Activated CD8-positive, alpha-beta T cell treated with anti-CD3 and anti-CD28 coated beads for 36 hours (primary cell): Measurements from ENCODE around the gene CDKAL1. TPM values are rescaled to one million over a fixed set of nuclear protein-coding genes. Genes with fewer than 3 reads are reported as not detected.

Experiments
- ATAC-seq: fragments of 200-7000 bp; cut with Tn5 transposase; one replicate; pipeline ENCODE4 v1.10.0; 2021; ENCODE audit warnings: mild to moderate bottlenecking, moderate library complexity
- CTCF ChIA-PET: fragments of 350-600 bp; sonication (Branson Sonifier 250); formaldehyde crosslinking; loops from one replicate; lab custom pipeline; 2021; ENCODE audit warnings: antibody characterized with exemption; lab: Charles Lee
- POLR2A ChIA-PET: fragments of 350-600 bp; sonication (Branson Sonifier 250); formaldehyde crosslinking; loops from one replicate; lab custom pipeline; 2021; ENCODE audit warnings: antibody characterized with exemption; lab: Charles Lee
- DNase-seq: peaks from one replicate; pipeline ENCODE4 v3.0.0-alpha.2; 2020
- H3K27ac Mint-ChIP-seq: one replicate; pipeline ENCODE4 v1.8.0; 2021; ENCODE audit warnings: mild to moderate bottlenecking, mixed read lengths
- H3K27me3 Mint-ChIP-seq: one replicate; pipeline ENCODE4 v1.8.0; 2021; ENCODE audit warnings: mixed read lengths
- H3K36me3 Mint-ChIP-seq: one replicate; pipeline ENCODE4 v1.8.0; 2021; ENCODE audit warnings: low read depth, mixed read lengths
- H3K4me1 Mint-ChIP-seq: one replicate; pipeline ENCODE4 v1.8.0; 2021; ENCODE audit warnings: low read depth, mixed read lengths
- H3K4me3 Mint-ChIP-seq: one replicate; pipeline ENCODE4 v1.8.0; 2021; ENCODE audit warnings: mild to moderate bottlenecking, moderate library complexity, mixed read lengths
- H3K9me3 Mint-ChIP-seq: one replicate; pipeline ENCODE4 v1.8.0; 2021; ENCODE audit warnings: mixed read lengths
- CTCF ChIP-seq: fragments of 200-600 bp; IDR thresholded peaks from one replicate; pipeline ENCODE4 v1.8.0; 2022; ENCODE audit warnings: antibody characterized with exemption, mild to moderate bottlenecking
- intact Hi-C: fragments of 100-400 bp; cut with micrococcal nuclease; formaldehyde crosslinking; loops from one replicate; pipeline ENCODE4 v1.10.0; 2022
- total RNA-seq, 2 experiments: library from RNA; stranded (reverse); gene quantifications; one replicate each; pipeline ENCODE4 v1.2.3, GENCODE V29; 2021

The CDKAL1 gene
- total RNA-seq, 2 experiments from 2014 or later = 21.6 to 23.6 TPM

DNA sequence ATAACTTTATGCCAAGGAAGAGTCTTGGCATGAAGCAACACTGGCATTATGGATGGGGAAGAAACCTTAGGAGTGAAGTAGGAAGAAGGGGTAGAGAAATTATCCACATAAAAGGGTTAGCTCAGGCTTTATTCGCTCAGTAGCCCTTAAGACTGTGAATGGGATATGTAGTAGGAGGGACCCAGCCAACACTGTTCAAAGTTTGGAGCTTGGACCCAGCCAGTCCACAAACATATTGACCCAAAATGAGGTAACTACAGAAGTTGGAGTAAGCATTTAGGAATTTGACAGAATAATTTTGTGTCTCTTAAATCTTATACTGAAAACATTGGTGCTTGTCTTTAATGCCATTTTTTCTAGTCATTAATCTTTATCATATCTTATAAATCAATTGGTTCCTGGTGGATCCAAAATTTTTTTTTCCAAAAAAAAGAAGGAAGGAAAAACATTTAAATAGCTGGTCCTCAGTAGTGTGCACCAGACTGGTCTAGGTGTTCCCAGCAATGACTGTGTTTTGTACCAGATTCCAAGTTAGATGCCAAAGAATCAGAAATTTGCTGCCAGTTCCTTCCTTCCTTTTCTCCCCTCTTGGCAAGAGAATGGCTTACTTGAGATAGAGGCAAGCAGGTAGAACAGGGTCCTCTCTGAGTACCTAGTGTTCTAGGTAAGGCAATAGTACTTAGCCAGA lies 607.5 kb downstream of the CDKAL1 start:
- Mint-ChIP-seq H3K4me3 (no peak overlapping the region), H3K27ac (no peak overlapping the region), H3K27me3 (no peaks in the 10 kb centered on the region), H3K36me3 (peaks cover 13% of the 10 kb centered on the region), H3K4me1 (no peaks in the 10 kb centered on the region), H3K9me3 (no peaks in the 10 kb centered on the region)
- no peak for ATAC-seq
- TF ChIP-seq CTCF = no peak
- intact Hi-C loops = no loop called here
- POLR2A ChIA-PET = interaction anchor here (1.1 kb wide), 1 partner anchor 41 kb away, joined by 4 read pairs; no protein-coding TSS in a partner anchor
- DNase-seq = no peak
- CTCF ChIA-PET = no interaction called here

- intact Hi-C loops = no loop called here
- ChIA-PET CTCF (no interaction called here), POLR2A (interaction anchor here (1.1 kb wide), 1 partner anchor 42 kb away, joined by 4 read pairs; no protein-coding TSS in a partner anchor)
- H3K36me3 Mint-ChIP-seq = peaks cover 13% of the 10 kb centered on the region
- H3K4me3 Mint-ChIP-seq = no peak overlapping the region
- H3K9me3 Mint-ChIP-seq = no peaks in the 10 kb centered on the region
- H3K27ac Mint-ChIP-seq = no peak overlapping the region
- no peaks in the 10 kb centered on the region for H3K4me1 Mint-ChIP-seq
- no peak for TF ChIP-seq CTCF
- no peaks in the 10 kb centered on the region for H3K27me3 Mint-ChIP-seq
- ATAC-seq (no peak), DNase-seq (no peak)
Observed at GRCh38 chr6:21142741-21143140, 608.5 kb downstream of the CDKAL1 start.

GRCh38 chr6:21143645-21144044 lies 609.4 kb downstream of the CDKAL1 start:
- Mint-ChIP-seq H3K36me3 (peaks cover 13% of the 10 kb centered on the region), H3K27ac (no peak overlapping the region), H3K9me3 (no peaks in the 10 kb centered on the region), H3K4me1 (no peaks in the 10 kb centered on the region), H3K4me3 (no peak overlapping the region), H3K27me3 (no peaks in the 10 kb centered on the region)
- ChIA-PET POLR2A (no interaction called here), CTCF (no interaction called here)
- intact Hi-C loops = no loop called here
- no peak for ATAC-seq
- TF ChIP-seq CTCF = no peak
- DNase-seq = no peak

- ChIA-PET CTCF (no interaction called here), POLR2A (no interaction called here)
- H3K36me3 Mint-ChIP-seq = peaks cover 9% of the 10 kb centered on the region
- intact Hi-C loops = no loop called here
- H3K27me3 Mint-ChIP-seq = no peaks in the 10 kb centered on the region
- ATAC-seq (no peak), DNase-seq (no peak)
- H3K27ac Mint-ChIP-seq = no peak overlapping the region
- H3K4me3 Mint-ChIP-seq = no peak overlapping the region
- no peaks in the 10 kb centered on the region for H3K9me3 Mint-ChIP-seq
- no peaks in the 10 kb centered on the region for H3K4me1 Mint-ChIP-seq
- no peak for TF ChIP-seq CTCF
Observed at GRCh38 chr6:21144928-21145327, 610.7 kb downstream of the CDKAL1 start.

DNA sequence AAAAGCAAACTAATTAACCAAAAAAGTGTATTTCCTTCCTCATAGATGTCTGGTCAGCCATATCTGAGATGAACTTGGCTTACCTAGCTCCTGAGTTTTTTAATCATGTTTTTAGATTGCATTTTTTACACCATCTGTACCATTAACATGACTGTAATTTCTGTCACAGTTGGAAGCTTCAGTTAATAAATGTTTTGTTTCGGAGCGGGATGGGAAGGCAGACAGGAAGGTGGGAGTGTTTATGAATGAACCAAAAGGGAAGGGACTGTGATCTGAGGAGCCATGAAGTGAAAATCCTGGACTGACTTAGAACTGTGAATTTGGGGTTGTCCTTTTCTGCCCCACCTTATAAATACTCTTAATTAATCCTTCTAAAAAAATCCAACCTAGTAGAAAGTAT lies 613.7 kb downstream of the CDKAL1 start:
- H3K27ac Mint-ChIP-seq = no peak overlapping the region
- ChIA-PET CTCF (interaction anchor here (1.0 kb wide), 2 partner anchors 9 to 47 kb away, joined by 3 read pairs; no protein-coding TSS in a partner anchor), POLR2A (no interaction called here)
- DNase-seq = no peak
- intact Hi-C loops = no loop called here
- no peaks in the 10 kb centered on the region for H3K36me3 Mint-ChIP-seq
- no peak overlapping the region for H3K4me3 Mint-ChIP-seq
- no peaks in the 10 kb centered on the region for H3K4me1 Mint-ChIP-seq
- TF ChIP-seq CTCF = no peak
- ATAC-seq = no peak
- H3K9me3 Mint-ChIP-seq = no peaks in the 10 kb centered on the region
- H3K27me3 Mint-ChIP-seq = no peaks in the 10 kb centered on the region
